NOMO-1 treated with dmso at 0.1 percent for 144 hours (cell line): ENCODE data around the gene IFNG.
"Not testable (repeated sequence)": the region's sequence is repeated elsewhere in the genome, so short reads cannot be mapped to it uniquely, and the experiment has no call there.

Source experiments
- DNase-seq: peaks from one replicate; lab custom pipeline; 2025; ENCODE audit not compliant: unreplicated experiment; lab: John Stamatoyannopoulos, UW

Gene IFNG

DNA sequence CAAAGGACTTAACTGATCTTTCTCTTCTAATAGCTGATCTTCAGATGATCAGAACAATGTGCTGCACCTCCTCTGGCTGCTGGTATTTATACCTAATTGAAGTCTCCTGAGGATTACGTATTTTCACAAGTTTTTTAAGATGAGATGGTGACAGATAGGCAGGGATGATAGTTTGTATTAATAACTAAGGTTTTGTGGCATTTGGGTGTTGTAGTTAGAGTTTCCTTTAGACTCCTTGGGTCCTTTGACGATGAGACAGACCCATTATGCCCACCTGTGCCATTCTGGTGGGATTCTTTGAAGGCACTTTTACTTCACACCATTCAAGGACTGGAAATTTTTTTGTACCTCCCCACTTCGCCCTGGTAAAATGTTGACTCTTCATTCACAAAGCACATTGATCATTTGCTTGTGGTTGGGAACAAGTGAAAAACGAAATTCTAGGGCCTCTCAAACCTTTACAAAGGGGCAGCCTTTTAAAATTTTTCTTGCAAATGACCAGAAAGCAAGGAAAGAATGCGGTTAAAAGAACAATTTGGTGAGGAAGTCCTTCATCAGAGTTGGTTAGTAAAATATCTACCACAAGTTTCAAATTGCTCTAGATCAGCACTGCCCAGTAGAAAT, at the start of gene IFNG:
Gene IFNG (minus strand): TSS at position 60 of the 624 bp plus-strand sequence. CDS start 125 bp downstream, outside the sequence.
- no peak for DNase-seq

DNA sequence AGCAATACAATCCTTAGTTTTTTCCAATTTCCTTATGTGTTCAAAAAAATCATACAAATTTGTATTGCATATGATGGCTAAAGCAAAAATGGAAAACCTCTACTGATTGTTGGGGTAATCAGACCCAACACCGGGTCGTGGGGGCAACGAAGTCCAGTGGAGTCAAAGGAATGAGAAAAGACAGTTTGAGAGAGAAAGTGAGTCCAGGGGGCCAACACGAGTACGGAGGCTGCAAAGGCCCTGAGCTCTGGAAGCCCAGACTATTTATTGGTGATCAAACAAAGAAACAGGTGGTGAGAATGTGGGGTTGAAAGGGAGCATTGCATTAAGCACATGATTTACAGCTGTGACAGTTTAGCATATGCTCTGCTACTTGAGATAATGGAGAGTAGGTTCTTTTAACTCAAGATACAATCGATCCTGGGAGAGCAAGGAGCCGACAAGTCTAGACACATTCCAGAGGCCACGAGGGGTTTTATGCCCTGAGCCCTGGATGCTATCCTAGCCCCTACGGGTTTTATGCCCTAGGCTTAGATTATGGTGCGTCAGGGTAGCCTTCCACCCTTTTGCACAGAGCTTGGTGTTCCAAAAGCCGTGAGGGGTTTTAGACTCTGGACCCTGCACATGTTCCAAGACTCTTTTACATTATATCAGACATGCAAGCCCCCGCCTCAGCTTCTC, 49.6 kb upstream of the IFNG start:
- DNase-seq, result not testable (repeated sequence)

GRCh38 chr12:68207276-68207675, 47.7 kb upstream of the IFNG start:
- DNase-seq, result no peak

DNA sequence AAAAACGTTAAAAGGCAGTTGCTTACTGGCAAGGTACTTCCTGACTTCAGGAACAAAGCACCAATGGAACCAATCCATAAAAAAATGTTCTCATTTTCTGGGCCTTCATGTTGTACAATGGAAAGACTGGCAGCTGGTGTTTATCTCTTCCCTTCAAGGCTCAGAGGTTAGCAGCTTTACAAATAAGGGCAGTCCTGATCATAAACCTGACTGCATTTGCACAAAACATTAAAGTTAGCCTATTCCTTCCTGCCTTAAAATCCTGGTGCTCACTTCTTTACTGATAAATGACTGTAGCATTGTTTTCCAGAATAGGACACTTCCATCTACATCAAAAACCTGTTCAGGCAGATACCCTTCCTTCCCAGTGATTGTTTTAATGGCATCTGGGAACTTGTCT, 46.9 kb upstream of the IFNG start:
- DNase-seq, result no peak

DNA sequence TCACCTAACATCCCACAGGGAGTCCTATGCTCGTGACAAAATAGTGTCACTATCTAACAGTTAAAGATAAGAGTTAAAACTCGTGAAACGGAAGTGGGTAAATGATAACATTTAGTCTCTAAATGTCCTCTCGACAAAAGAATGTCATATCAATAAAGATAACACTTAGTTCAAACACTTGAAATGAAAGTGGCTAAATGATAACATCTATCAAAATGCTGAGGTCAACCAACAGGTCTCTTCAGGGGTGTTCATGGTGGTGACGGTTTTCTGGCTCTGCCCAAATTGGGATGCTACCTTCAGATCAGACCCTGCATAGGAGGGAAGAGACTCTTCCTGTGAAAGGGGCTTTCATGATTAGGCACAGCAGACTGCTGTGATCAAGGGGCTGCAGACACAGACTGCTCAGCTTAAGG, 43.9 kb upstream of the IFNG start:
- DNase-seq, result no peak

DNA sequence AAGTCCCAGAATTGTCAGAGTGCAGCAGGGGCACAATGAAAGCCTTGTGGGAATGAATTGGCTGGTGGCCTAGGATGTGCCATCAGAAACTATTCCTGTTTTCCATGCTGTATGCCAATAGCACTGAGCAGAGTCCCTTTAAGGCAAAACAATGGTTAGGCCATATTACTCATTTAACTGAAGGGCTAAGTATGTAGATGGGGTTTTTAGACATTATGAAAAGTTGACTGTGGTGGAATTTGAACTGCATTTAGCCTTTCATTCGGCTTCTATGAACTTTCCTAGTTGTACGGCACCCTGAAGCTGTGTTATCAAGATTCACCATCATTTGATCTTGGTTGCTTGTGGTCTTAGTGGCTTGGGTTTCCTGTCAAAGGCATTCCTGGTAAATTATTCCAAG, 41.3 kb upstream of the IFNG start:
- no peak for DNase-seq

DNA sequence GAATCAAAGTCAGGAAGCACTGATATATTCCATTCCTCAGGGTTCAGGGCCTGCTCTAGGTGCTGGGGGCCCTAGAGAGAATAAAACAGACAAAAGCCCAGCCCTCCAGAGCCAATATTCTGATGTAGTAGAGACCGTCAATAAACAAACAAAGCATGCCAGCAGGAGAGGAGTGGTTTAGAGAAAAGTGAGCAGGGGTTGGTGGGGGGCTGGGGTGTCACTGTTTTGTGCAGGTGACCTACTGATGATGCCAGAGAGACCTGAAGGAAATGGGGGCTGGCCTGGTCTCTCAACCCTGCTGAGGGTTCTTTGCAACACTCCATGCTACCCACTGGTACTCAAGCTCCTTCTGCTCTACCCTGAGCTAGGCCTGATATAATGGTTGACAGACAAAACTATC, 39.6 kb upstream of the IFNG start:
- no peak for DNase-seq

GRCh38 chr12:68198507-68199086, 39.1 kb upstream of the IFNG start:
- no peak for DNase-seq

DNA sequence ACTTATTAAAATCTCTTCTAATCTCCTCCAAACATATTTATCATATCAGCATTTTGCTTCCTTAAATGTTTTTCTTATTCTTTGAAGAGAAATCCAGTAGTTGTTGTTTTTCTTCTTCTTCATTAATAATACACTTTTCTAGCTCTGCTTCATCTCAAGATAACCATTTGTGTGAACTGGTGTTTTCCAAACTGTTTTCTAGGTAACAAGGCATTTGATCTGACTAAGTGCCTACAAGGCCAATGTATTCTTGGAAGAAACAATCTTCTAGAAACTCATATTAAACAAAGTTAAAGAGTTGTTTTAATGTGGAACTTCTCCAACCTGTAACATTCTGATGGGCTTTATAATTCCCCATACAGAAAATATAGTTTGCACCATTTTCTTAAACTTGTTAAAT, 30.8 kb upstream of the IFNG start:
- DNase-seq, result no peak

DNA sequence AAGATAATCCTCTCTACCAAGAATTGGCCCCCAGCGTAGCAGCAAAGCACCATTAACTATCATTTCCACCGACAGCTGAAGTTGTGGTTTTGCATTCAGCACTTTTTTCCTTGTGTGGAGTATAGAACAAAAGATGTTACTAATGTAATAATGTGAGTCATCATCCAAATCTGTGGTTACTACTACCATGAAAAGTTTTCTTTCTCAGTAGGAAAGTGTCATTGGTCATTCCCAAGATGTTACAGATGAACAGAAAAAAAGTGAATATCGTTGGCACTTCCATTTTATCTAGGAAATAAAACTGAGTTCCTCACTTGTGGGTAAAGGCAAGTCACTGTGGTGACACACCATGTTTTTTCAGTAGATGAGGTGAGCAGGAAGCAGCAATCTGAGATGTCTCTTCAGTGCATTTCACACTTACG, 30.3 kb upstream of the IFNG start:
- no peak for DNase-seq

DNA sequence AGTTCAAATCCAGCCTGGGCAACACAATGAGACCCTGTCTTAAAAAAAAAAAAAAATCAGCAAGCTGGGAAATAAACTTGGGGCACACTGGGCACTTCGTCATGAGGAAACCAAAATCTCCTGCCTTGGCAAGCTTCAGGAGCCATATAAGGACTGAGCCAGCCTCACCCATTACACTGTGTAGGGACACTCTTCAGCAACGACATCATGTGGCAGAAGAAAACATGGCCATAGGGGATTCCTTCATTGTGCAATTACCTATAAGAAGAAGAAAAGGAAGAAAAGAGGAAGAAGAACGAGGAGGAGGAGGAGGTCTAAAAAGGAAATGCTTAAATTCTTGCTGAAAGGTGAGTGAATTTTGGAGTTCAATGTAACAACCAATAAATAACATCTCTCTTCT, 26.1 kb upstream of the IFNG start:
- DNase-seq, result no peak

DNA sequence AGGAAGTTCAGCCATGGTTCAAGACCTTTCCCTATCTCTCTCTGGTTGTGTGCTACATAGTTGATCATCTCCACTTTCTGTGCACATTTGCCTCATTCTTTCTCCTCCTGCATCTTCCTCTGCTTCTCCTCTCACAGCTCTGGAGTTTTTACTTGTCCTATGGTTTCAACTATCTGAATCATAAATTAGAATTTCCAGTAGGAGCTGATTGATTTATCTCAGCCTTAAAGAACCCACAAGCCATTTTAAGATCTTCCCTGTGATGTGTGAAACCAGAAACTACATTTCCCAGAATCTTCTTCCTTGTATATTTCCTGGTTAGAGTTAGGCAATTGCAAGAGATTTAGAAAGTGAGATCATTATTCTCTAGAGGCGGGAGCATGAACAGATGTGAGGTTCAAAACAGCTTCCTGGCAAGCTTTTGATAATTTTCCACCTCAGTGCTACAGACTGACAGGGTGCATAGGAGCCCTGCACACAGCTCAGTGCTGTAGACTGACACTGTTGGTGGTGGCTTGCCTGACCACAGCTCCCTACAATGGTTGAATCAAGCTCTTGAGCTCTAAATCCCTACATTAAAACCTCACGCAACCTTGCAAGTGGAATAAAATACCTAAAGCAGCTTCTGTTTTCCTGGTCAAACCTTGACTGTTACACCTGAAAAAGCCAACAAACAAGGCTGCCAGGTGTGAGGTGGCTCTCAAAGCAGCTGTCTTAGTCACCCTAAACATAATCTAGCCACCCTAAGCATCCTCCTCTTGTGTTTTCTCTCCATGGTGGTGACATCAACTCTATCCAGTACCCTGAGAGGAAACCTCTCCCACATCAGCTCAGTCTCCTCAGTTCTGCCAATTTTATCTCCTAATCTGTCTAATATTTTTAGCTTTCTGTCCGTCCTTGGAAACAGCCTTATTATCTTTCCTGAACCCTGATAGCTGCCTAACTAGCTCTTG, 21.5 kb upstream of the IFNG start:
- DNase-seq, result no peak

DNA sequence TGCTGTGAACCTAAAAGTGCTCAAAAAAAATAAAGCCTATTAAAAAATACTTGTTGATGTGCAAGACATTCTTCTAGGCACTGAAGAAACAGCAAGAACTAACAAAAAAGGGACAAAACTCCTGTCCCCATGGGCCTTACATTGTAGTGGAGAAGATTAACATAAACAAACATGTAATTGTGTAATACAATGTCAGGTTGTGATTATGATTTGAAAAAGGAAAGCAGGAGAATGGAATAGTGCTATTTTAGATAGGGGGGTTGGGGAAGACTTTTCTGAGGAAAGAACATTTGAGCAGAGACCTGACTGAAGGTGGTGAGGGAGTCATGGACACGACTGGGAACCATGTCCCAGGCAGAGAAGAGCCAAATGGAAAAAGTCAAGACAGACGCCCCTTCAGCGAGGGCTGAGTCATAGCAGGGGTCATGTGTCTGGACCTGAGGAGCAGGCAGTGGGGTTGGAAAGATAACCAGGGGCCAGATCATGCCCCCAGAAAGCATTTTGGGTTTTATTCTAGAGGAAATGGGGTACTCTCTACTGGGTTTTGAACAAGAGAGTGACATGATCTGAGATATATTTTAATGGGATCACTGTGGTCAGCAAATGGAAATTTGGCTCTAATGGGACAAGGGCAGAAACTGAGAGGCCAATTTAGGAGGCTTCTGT, 19.4 kb upstream of the IFNG start:
- DNase-seq, result no peak

DNA sequence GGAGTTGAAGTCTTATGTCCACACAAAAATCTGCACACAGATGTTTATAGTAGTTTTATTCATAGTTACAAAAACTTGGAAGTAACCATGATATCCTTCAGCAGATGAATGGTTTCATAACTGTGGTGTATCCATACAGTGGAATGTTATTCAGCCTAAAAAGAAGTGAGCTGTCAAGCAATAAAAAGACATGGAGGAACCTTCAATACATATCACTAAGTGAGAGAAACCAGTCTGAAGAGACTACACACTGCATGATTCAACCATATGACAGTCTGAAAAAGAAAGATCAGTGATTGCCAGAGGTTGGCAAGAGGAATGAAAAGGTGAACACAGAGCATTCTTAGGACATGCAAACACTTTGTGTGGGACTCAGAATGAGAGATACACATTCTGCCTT, 18.6 kb upstream of the IFNG start:
- DNase-seq, result no peak

GRCh38 chr12:68177562-68177961, 18.0 kb upstream of the IFNG start:
- DNase-seq, result no peak

DNA sequence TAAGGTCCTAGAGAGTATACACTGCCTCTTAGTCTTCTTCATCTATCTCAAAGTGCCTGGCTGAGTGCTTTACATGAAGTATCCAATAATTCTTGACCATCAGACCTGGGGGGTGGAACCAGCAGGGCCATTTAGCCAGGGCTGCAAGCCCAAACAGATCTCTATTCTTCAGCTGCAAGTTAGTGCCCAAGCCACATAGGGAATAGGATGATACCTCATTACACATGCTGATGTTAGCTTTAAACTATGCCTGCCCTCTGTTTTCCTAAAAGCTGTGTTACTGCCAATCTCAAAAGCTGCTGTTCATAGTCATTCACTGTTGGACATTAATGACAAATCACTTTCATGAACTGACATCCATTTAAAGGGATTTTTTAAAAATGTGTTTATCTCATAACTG, 16.7 kb upstream of the IFNG start:
- DNase-seq, result no peak

DNA sequence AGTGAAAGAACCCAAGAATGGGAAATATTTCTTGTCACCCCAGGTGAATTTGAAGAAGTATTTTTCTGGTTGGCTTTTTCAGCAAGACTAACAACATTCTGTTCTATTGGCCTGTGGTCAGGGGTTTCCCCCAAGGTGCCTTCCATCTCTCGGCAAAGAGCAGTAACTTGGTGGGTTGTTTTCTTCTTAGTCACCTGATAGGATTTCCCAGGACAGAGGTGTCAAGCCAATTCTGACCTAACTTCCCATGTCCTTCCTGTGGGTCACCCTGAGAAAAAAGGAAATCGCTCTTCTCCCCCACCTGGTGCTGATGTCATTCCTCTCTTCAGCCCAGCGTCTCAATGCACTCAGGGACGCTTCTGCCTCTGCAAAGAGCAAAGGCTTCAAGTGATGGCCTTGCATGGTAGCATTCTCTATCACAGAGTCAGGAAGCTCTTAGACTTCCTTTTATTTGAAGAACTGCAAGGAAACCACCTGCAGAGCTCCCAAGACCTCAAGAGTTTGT, 16.1 kb upstream of the IFNG start:
- no peak for DNase-seq

- not testable (repeated sequence) for DNase-seq
Measured at GRCh38 chr12:68174761-68175160, 15.2 kb upstream of the IFNG start.

GRCh38 chr12:68173792-68174191, 14.3 kb upstream of the IFNG start:
- DNase-seq, result no peak

DNA sequence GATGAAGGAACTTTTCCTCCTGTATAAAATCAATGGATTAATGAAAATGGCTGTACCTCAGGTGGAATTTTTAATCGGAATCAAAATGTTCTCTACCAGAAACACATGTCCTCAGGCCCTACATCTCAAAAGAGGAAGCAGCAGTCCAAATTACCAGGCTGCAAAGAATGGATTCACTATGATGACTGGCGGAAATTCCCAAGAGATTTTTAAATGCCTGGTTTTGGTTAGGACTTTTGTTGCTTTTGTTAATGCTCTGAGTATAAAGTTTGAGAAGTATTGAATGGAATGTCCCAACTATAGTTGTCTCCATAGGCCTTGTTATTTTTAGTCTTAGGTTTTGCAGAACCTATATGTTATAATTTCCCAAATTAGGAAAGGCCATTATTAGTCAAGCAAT, 11.2 kb upstream of the IFNG start:
- DNase-seq, result no peak
